AG20443 (cell line): ENCODE measurements around the gene DNAL4.

Experiments
- DNase-seq: peaks from one replicate; pipeline ENCODE4 v3.0.0; 2012; ENCODE audit warnings: low spot score, mixed read lengths

The DNAL4 gene, protein sequence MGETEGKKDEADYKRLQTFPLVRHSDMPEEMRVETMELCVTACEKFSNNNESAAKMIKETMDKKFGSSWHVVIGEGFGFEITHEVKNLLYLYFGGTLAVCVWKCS

DNA sequence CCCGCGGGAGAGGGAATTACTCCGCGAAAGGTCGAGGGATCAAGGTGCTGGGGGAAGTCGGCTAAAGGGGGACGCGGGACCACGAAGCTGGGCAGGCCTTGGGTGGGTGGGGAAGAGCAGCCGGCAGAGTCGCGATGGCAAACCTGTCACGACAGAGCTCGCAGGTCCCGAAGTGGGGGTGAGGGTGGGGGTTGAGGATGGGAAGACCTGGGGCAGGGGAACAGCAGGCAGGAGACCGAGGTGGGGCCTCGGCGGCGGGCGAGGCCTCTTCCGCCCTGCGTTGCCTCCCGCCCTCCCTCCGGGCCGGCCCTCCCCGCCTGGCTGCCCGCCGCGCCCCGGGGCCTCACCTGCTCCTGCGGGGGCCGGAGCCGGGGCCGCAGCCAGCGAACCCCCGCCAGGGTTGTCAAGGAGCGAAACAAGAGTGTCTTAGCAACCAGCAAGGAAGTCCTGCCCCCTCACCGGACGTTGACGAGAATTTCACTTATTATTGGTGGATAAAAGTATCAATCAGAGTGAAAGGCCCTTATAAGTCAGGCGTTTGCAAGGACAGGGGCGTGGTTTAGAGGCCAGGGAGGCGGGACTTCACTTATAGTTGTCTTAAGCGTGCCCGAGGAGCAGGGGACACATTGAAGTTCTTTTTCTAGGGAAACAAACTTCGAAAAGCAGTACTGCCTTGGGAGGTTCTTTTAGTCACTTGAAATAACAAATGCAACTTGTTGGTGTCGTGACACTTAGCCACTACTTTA lies at the start of gene DNAL4:
TSS of gene DNAL4 (minus strand) at position 423 of the 746 bp plus-strand sequence. CDS start 11,412 bp downstream, outside the sequence.
- DNase-seq, result peak; percentile 96

DNA sequence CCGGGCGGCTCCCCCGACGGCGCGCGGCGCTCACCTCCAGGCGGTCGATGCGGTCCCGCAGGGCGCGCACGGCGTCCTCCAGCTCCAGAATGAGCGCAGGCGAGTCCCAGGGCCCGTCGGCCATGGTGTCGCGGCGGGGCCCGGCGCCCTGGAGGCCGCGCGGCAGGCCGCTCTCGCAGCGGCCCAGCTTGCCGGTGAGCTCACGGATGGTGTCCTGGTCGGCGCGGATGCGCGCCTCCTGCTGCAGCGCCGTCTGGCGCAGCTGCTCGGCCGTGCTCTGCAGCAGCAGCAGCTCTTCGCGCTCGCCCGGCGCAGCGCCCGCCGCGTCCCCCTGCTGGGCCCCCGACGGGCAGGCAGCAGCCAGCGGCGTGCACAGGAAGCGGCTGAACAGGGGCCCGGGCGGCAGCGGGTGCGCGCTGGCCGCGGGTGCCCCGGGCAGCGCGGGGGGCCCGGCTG lies 49.3 kb upstream of the DNAL4 start:
- peak; percentile 81 for DNase-seq

DNA sequence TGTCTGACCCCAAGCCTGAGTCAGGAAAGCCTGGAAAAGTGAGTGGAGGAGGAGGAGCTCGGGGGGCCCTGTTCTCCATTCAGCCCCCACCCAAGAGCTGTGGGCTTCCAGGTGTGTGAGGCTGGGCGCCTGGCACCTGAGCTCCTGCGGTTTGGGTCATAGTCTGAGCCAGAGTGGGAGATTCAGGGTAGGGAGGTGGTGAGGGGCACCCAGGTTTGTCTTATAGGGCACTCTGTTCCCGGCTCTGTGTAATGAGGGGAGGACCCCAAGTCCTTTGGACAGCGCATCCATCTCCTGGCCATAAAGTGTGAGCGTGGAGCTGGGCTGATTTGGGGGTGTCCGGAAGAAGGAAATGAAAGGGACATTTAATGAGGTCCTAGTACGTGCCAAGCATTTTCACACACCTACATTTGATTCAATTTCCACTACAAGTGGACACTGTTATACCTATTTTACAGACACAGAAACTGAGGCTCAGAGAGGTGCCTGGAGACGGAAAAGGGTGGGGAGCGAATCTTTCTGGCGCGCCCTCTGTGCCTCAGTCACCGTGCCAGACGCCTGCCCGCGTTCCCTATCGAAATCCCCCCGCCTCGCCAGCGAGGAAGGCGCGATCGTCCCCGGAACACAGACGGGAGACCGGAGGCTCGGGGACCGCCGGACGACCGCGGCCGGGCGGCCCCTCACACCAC lies 48.7 kb upstream of the DNAL4 start:
- DNase-seq, result no peak

DNA sequence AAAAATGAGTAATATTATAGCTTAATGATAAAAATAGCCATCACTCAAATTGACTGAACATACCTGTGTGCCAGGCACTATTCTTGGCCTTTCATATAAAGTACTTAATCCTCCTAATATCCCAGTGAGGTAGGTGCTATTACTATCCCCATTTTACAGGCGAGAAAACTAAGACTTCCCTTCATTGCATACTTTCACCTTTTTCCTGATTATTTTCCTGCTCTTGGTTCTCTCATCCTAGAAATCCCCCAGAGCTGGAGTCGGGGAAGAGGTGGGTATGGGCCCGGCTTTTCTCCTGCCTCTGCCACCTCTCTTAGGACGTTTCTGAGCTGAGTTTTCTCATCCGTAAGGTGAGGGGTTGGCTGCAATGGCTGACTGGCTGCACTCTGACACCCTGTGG lies 47.7 kb upstream of the DNAL4 start:
- DNase-seq, result no peak

DNA sequence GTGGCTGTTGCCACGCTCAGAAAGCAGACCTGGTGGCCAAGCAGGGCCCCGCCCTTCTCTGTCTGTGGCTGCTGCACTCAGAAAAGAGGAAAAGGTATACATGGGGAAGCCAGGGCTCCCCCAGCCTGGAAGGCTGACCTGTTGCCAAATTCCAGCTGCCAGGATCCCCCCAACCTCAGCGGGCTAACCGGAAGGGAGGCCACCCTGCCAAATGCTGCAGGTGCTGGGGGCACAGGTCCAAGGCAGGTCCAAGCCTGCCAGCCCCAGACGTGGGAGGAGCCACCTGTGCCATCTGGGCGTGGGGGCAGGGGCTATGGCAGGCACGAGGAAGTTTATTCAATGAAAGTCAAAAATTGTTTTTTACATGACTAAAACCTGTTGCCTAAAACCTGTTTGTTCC lies 47.3 kb upstream of the DNAL4 start:
- DNase-seq, result no peak

DNA sequence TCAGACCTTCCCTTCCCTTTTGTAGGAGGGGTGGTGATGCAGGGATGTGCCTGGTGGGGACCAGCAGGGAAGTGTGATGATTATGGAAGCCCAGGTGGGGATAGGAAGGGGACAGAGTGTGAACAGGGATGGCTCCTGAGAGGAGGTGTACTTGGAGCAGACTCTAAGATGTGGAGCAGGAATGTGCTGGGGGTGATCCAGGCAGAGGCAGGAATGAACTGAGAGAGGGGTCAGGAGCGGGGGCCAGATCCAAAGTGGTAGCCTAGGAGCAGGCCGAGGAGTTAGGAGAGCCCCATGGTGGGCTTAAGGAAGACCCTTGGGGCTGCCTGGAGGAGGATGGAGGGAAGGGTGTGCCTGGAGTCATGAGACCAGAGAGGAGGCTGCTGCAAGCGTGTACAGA lies 46.2 kb upstream of the DNAL4 start:
- no peak for DNase-seq

DNA sequence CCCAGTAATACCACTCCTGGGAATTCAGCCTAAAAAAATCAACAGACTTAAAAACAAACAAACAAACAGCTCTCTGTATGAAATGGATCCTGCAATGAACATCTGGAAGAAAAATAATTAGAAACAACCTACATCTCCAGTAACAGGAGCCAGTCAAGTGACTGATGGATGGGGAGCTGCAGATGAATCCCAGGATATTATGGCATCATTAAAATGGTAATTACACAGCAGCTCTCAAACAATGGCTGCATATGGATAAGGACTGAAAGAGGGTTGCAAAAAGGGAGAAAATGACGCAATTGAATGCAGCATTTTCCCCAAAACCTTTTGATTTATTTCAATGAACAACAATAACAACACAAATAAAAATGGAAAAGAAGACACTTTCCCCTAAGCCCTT lies 45.7 kb upstream of the DNAL4 start:
- DNase-seq, result no peak

DNA sequence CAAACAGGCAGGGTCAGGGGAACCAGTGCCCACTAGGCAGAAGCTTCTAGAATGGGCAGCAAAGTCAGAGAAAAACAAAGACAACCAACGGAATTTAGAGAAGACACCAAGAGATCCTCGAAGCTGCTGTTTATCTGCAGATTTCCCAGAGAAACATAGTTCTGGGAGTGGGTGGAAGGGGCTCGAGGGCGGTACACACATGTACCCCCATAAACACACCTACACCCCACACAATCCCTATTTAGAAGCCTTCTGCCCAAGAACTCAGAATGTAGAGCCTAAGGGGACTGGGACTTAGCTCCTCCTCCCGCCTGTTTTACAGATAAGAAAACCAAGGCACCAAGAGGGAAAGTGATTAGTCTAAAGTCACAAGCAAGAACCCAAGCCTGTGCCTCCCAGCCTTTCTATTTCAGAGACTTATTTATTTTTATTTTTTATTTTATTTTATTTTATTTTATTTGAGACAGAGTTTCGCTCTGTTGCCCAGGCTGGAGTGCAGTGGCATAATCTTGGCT lies 43.5 kb upstream of the DNAL4 start:
- no peak for DNase-seq

DNA sequence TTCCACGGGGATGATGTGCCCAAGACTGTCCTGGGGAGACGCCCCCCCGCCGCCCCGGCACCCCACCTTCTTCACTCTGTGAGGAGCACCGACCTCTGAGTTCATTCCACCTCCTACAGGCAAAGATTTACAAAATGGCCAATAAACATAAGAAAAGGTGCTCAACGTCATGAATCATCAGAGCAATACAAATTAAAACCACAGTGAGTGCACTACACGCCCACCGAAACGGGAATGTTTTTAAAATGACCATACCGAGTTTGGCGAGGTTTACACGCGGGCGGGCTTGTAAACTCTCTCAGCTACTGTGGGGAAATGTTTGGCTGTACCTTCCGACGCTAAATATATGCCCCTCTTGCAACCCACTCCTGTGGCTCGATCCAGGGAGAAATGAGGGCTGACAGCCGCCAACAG lies 42.0 kb upstream of the DNAL4 start:
- no peak for DNase-seq

DNA sequence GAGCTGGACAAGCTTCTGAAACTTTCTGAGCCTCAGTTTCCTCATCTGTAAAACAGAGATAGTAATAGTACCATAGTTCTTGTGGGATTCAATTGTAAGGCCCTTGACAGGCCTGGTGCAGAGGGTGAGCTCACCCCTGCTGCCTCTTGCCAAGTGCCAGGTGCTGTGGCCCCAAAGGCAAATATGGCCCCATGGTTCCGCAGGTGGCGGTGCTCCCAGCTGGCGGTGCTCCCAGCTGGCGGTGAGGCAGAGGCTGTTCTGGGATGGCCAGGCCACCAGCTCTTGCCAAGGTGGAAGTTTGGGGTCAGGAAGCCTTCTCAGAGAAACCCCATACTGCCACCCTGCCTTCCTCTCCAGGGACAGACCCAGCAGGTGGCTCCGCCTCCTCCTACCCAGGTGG lies 41.0 kb upstream of the DNAL4 start:
- no peak for DNase-seq

DNA sequence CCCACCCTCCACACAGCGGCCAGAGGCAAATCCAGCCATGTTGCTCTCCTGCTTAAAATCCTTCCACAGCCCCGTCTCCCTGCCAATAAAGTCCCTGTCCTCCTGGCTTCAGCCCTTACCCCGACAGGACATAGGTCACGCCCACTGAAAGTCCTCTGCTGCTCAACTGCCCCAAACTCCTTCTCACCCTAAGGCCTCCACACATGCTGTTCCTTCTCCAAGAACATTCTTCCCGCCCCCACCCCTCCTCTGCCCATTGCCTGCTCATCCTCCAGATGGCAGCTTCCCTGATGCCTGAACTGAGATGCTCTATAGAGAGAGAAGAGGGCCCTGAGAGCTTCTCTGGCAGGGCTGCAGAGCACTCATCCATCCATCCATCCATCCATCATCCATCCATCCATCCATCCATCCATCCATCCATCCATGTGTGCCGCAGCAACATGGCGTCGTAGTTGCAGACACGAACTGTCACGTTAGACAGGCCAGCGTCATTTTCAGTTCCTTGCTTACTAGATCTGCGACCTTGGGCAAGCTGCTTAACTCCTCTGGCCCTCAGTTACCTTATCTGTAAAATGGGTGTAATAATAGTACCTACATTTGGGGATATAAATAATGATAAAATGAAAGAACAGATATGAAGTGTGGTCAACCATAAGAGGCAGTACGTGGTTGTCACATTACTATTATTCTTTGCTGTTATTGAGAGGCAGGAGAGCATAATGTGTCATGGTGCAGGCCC lies 40.4 kb upstream of the DNAL4 start:
- no peak for DNase-seq

DNA sequence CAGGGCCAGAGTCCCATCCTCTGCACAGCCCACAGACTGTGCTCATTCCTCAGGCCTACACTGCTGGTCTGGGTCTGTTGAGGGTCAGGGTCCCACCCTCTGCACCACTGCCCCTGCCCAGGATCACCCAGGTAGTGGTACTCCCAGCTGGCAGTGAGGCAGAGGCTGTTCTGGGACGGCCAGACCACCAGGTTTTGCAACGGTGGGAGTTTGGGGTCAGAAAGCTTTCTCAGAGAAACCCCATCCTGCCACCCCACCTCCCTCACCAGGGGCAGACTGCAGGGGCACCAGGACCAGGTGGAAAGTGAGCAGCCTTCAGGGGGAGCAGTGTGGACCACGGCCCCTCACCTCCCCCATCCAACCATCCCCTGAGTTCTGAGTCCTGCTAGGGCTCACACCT lies 39.1 kb upstream of the DNAL4 start:
- DNase-seq, result no peak

DNA sequence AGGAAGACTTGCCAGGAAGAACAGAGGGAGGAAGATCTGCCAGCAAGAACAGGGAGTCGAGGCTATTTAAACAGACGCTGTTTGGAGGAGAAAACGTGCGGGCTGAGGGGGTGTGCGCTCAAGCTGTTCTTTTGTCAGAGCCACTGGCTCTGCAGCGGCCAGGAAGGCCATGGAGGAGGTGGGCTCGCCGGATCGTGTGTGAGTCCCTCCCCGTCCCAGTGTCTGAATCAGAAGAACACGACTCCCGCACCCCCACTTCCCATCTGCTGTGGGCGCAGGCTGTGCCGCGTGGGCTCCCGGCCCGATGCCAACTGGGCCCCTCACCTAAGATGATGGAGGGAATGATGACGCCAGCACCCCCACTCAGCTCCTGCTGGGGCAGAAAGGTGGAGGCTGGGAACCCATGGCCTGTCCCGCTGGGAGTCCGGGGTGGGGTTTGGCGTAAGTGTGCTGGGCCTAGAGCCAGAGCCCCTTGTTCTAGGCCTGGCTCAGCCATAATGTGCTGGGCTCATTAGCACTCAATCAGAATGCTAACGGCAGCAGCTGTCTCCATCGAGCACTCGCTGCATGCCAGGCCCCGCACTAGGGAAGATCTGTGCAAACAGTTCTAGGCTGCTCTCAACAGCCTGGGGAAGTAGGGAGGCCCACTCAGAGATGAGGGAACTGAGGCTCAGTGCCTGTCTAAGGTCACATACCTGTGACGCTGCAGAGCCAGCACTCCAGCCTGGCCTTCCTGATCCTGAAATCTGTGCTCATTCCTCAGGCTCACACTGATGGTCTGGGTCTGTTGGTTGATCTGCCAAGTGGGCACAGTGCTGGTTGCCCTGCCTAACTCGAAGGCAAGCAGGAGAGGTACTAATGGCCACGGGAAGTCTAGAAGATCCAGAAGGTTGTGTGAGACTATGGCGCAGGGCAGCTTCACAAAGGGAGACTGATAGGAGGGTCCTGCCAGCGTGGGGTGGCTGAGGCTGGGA lies 38.3 kb upstream of the DNAL4 start:
- no peak for DNase-seq

DNA sequence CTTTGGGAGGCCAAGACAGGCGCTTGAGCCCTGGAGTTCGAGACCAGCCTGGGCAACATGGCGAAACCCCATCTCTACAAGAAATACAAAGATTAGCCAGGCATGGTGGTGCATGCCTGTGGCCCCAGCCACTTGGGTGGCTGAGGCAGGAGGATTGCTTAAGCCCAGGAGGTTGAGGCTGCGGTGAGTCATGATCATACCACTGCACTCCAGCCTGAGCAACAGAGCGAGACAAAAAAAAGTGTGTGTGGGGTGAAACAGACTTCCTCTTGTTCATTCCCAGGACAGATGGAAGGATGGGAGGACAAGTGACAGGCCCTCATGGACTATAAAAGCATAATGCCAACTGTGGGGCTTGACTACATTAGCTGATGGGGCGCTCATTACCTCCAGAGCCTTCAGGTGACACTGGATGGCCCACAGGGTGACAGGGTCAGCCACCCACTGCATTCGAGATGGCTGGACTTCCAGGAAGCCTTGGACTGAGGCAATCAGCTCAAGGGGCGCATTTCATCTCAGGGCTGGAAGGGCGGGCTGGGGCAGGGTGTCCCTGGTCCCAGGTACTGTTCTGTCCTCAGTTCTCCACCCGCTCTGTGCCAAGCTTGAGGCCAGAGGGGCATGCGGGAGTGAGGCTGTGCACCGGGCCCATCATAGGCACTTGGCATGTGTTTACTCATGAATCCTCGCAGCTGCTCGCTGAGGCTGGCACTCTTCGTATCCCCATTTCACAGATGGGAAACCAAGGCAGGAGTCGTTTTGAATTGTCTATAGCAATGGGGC lies 37.4 kb upstream of the DNAL4 start:
- no peak for DNase-seq

DNA sequence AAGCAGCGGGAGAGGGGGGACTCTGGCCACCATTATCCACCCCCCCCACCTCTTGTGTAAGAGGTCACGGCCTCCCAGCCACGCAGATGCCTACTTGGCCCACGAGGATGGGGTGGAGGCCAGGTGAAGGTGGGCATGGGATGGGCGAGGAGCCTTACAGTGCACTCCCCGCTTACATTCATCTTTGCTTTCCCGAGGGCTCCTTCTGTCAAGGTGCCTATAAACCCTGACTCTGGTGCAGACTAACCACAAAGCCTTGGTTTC lies 36.8 kb upstream of the DNAL4 start:
- no peak for DNase-seq

DNA sequence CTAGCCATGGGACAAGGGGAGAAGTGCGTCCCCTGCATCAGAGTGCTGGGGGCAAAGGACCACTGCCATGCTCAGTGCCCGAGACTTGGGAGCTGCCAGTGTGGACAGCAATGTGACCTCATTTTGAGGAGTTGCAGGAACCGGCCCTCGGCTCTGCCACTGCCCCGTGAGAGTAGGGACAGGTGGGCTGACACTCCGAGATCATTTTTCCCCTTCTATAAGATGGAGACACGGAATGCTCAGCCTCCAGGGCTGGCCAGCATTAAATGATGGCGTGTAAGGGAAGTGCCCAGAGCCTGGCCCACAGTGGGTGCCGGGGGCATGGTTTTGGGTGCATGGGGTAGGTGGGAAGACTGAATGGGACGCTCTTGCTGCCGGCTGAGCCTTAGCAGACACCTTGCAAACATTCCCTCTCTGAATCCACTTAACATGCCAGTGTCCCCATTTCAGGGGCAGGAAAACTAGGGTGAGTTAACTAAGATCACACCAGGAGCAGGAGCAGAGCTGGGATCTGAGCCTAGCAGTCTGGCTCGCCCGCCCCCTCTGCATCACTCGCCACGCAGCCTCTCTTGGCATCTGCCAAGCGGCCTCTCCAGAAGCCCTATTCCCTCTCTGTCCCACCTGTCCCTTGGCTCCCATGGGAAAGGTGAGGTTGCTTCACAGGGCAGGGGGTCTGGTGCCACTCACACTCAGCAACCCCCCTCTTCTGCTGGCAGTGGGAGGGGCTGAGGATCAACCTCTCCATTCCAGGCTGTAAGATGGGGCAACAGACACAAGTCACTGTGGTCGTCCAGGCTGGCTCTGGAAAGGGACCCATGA lies 36.3 kb upstream of the DNAL4 start:
- no peak for DNase-seq

DNA sequence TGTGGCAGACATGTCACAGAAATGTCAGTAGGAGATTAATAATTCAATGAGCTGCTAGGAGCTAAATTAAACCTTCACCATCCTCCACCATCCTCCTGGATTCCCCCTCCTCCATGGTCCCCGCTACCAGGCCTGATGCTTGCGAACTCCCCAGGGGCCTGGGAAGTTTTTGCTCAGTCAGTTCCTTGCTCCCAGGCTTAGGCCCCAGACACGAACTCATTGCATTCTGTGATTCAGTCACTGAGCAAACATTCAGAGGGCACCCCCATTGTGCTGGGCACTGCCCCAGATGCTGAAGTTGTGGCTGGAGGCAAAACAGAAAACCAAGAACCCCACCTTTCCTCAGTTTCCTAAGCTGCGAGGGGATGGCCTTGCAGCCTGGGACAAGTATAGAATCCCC lies 35.5 kb upstream of the DNAL4 start:
- no peak for DNase-seq

DNA sequence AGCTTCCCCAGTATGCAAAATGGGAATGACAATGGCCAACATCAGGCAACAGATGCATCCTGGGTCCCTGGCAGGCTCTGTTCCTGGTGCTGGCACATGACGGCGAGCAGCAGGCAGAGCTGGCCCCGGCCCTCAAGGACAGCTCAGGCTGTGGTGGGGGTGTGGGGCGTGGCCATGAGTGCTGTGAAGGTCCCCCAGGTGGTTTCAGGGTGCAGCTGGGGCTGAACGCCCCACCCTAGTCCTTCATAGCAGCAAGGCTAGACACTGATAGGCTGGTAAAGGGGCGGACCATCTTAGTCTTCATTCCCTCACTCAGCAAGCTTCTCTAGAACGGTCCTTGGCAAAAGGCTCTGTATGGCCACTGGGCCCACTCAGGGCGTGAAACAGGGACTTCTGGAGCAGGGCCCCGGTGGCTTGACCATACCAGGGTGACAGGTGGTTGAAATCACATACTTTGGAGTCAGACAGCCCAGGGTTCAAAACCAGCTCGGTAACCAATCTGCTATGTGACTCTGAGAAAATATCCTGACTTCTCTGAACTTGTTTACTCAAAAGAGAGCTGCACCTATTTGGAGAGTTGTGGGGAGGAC lies 34.8 kb upstream of the DNAL4 start:
- DNase-seq, result no peak

DNA sequence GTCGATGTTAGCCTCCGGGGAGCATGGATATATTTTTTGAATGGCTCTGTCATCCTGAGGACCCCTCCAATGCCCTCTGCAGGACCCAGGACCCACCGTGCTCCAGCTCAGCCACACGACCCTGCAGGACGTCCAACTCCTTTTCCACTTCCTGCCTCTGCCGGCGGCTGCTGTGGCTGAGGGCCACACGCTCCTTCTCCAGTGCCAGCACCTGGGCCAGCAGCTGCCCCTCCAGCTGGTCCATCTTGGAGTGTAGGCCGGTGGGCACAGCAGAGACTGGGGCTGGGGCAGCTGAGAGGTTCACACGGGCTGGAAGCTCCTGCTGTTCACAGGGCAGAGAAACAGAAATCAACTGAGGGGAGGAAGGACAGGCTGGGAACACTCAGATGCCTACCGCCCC lies 34.2 kb upstream of the DNAL4 start:
- DNase-seq, result no peak

DNA sequence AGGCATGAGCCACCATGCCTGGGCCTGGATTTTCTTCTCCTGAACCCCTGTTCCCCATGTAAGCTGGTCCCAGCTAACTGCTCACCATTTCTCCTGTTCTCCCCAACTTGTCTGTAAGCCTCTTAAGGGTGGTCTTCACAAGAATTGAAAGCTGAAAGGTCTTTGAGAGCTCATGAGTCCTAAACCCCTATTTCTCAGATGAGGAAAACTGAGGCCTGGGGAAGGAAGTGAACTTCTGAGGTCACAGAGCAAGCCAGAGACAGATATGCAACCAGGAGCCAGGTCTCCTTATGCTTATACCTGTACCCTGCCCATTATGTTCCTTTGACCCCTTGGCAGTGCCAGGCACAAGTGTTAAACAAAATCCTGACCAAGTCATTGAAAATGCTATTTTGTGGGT lies 33.6 kb upstream of the DNAL4 start:
- DNase-seq, result no peak
